Measurements from ENCODE around the gene NFIB. TPM values are rescaled to one million over a fixed set of nuclear protein-coding genes. Genes with fewer than 3 reads are reported as not detected.

The NFIB gene
- total RNA-seq, 1 experiment from 2014 or later = 12.5 TPM

GRCh38 chr9:14185016-14185415 is 128.9 kb downstream of the NFIB start:
- CTCF ChIA-PET = no interaction called here
- Mint-ChIP-seq H3K27ac (no peak overlapping the region), H3K36me3 (no peaks in the 10 kb centered on the region; the same call in 1 of the 2 replicates), H3K27me3 (ENCODE audit: low read depth) (no peaks in the 10 kb centered on the region), H3K4me1 (peaks cover 6% of the 10 kb centered on the region), H3K4me3 (no peak overlapping the region), H3K9me3 (peaks cover 4% of the 10 kb centered on the region; the same call in 1 of the 2 replicates)
- POLR2A ChIA-PET = no interaction called here
- TF ChIP-seq ZNF121 (CRISPR knock-in tag; IDR thresholded peaks at IDR 0.05) (no peak), HMGA2 (CRISPR knock-in tag; IDR thresholded peaks at IDR 0.05) (peak; percentile 47; the same call in 1 of the 2 replicates)
- DNase-seq (ENCODE audit: low spot score) (no peak), ATAC-seq (no peak)

- TF ChIP-seq AFF4 (CRISPR knock-in tag; IDR thresholded peaks at IDR 0.05; ENCODE audit: borderline replicate concordance) (no peak), IRF2 (CRISPR knock-in tag; IDR thresholded peaks at IDR 0.05; ENCODE audit: borderline replicate concordance, low read depth) (no peak), GRHL2 (CRISPR knock-in tag; IDR thresholded peaks at IDR 0.05; ENCODE audit: insufficient replicate concordance, severe bottlenecking) (no peak), SOX15 (CRISPR knock-in tag; IDR thresholded peaks at IDR 0.05) (no peak), ZNF121 (CRISPR knock-in tag; IDR thresholded peaks at IDR 0.05) (no peak), ZMAT4 (CRISPR knock-in tag; IDR thresholded peaks at IDR 0.05) (no peak), TEAD4 (CRISPR knock-in tag; IDR thresholded peaks at IDR 0.05) (no peak), MLX (CRISPR knock-in tag; IDR thresholded peaks at IDR 0.05) (no peak), ZNF138 (CRISPR knock-in tag; conservative IDR thresholded peaks at IDR 0.05) (no peak), HMGXB4 (CRISPR knock-in tag; IDR thresholded peaks at IDR 0.05) (no peak), E2F1 (CRISPR knock-in tag; IDR thresholded peaks at IDR 0.05) (no peak), ZNF281 (CRISPR knock-in tag; IDR thresholded peaks at IDR 0.05) (no peak), ZNF263 (CRISPR knock-in tag; IDR thresholded peaks at IDR 0.05; ENCODE audit: low read depth) (no peak), MYBL2 (CRISPR knock-in tag; IDR thresholded peaks at IDR 0.05) (no peak)
- TF ChIP-seq, protein P1, sequence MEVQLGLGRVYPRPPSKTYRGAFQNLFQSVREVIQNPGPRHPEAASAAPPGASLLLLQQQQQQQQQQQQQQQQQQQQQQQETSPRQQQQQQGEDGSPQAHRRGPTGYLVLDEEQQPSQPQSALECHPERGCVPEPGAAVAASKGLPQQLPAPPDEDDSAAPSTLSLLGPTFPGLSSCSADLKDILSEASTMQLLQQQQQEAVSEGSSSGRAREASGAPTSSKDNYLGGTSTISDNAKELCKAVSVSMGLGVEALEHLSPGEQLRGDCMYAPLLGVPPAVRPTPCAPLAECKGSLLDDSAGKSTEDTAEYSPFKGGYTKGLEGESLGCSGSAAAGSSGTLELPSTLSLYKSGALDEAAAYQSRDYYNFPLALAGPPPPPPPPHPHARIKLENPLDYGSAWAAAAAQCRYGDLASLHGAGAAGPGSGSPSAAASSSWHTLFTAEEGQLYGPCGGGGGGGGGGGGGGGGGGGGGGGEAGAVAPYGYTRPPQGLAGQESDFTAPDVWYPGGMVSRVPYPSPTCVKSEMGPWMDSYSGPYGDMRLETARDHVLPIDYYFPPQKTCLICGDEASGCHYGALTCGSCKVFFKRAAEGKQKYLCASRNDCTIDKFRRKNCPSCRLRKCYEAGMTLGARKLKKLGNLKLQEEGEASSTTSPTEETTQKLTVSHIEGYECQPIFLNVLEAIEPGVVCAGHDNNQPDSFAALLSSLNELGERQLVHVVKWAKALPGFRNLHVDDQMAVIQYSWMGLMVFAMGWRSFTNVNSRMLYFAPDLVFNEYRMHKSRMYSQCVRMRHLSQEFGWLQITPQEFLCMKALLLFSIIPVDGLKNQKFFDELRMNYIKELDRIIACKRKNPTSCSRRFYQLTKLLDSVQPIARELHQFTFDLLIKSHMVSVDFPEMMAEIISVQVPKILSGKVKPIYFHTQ (CRISPR knock-in tag; IDR thresholded peaks at IDR 0.05) = no peak
- TF ChIP-seq, protein P2, sequence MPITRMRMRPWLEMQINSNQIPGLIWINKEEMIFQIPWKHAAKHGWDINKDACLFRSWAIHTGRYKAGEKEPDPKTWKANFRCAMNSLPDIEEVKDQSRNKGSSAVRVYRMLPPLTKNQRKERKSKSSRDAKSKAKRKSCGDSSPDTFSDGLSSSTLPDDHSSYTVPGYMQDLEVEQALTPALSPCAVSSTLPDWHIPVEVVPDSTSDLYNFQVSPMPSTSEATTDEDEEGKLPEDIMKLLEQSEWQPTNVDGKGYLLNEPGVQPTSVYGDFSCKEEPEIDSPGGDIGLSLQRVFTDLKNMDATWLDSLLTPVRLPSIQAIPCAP (CRISPR knock-in tag; IDR thresholded peaks at IDR 0.05) = no peak
- peaks cover 6% of the 10 kb centered on the region for H3K4me1 Mint-ChIP-seq
- no peaks in the 10 kb centered on the region for H3K27me3 Mint-ChIP-seq (ENCODE audit: low read depth)
- no peaks in the 10 kb centered on the region; the same call in 1 of the 2 replicates for H3K36me3 Mint-ChIP-seq
- peaks cover 4% of the 10 kb centered on the region; the same call in 1 of the 2 replicates for H3K9me3 Mint-ChIP-seq
- DNase-seq (ENCODE audit: low spot score) = no peak
- H3K4me3 Mint-ChIP-seq = no peak overlapping the region
- ChIA-PET CTCF (no interaction called here), POLR2A (interaction anchor here (0.6 kb wide), 1 partner anchor 134 kb away, joined by 3 read pairs; no protein-coding TSS in a partner anchor)
- no peak overlapping the region for H3K27ac Mint-ChIP-seq
- ATAC-seq = no peak
Observed at GRCh38 chr9:14183001-14183400, 130.9 kb downstream of the NFIB start.
